KOPT-K1 (cell line): ENCODE measurements around the gene NMRAL1.

Source experiments
- H3K27ac ChIP-seq: fragments of 200-600 bp; sonication (generic); 2 replicates; pipeline ENCODE4 v1.5.1; 2016; ENCODE audit warnings: antibody characterized with exemption, mild to moderate bottlenecking, low read depth, low read length; ENCODE audit not compliant: poor library complexity, severe bottlenecking
- H3K36me3 ChIP-seq: fragments of 200-600 bp; sonication (generic); 2 replicates; pipeline ENCODE4 v1.5.1; 2017; ENCODE audit warnings: antibody characterized with exemption, mild to moderate bottlenecking, low read length, moderate library complexity; ENCODE audit not compliant: insufficient read depth
- H3K9me3 ChIP-seq: fragments of 200-600 bp; sonication (generic); 2 replicates; pipeline ENCODE4 v1.5.1; 2017; ENCODE audit warnings: antibody characterized with exemption, low read length, mild to moderate bottlenecking; ENCODE audit not compliant: insufficient read depth, poor library complexity, severe bottlenecking

Gene NMRAL1

GRCh38 chr16:4461250-4462085 is 13.0 kb downstream of the NMRAL1 start:
- Histone ChIP-seq H3K27ac (no peak overlapping the region), H3K36me3 (peaks cover 90% of the 10 kb centered on the region), H3K9me3 (no peaks in the 10 kb centered on the region)

GRCh38 chr16:4460936-4461249 is 13.5 kb downstream of the NMRAL1 start:
- Histone ChIP-seq H3K9me3 (no peaks in the 10 kb centered on the region), H3K27ac (no peak overlapping the region), H3K36me3 (peaks cover 96% of the 10 kb centered on the region)

GRCh38 chr16:4455951-4456350 is 18.5 kb downstream of the NMRAL1 start:
- Histone ChIP-seq H3K36me3 (peaks cover 98% of the 10 kb centered on the region), H3K9me3 (no peaks in the 10 kb centered on the region), H3K27ac (no peak overlapping the region)

GRCh38 chr16:4455081-4455480 is 19.3 kb downstream of the NMRAL1 start:
- Histone ChIP-seq H3K9me3 (no peaks in the 10 kb centered on the region), H3K27ac (no peak overlapping the region), H3K36me3 (peaks cover 100% of the 10 kb centered on the region)

GRCh38 chr16:4454623-4455022 is 19.8 kb downstream of the NMRAL1 start:
- Histone ChIP-seq H3K36me3 (peaks cover 100% of the 10 kb centered on the region), H3K9me3 (no peaks in the 10 kb centered on the region), H3K27ac (no peak overlapping the region)

GRCh38 chr16:4452674-4453073 is 21.8 kb downstream of the NMRAL1 start:
- no peak overlapping the region for H3K27ac ChIP-seq
- peaks cover 100% of the 10 kb centered on the region for H3K36me3 ChIP-seq
- H3K9me3 ChIP-seq, result no peaks in the 10 kb centered on the region

- Histone ChIP-seq H3K9me3 (no peaks in the 10 kb centered on the region), H3K36me3 (peaks cover 100% of the 10 kb centered on the region), H3K27ac (no peak overlapping the region)
Measured at GRCh38 chr16:4450931-4451519, 23.4 kb downstream of the NMRAL1 start.

- no peak overlapping the region for H3K27ac ChIP-seq
- peaks cover 100% of the 10 kb centered on the region for H3K36me3 ChIP-seq
Measured at GRCh38 chr16:4450430-4450829, 24.0 kb downstream of the NMRAL1 start.

GRCh38 chr16:4443986-4444385 is 30.4 kb downstream of the NMRAL1 start:
- no peaks in the 10 kb centered on the region for H3K9me3 ChIP-seq
- no peak overlapping the region for H3K27ac ChIP-seq
- peaks cover 99% of the 10 kb centered on the region for H3K36me3 ChIP-seq

More at GRCh38 chr16:4450430-4450829, 24.0 kb downstream of the NMRAL1 start:
- no peaks in the 10 kb centered on the region for H3K9me3 ChIP-seq

- H3K27ac ChIP-seq, result no peak overlapping the region
- H3K9me3 ChIP-seq, result no peaks in the 10 kb centered on the region
- peaks cover 99% of the 10 kb centered on the region for H3K36me3 ChIP-seq
Measured at GRCh38 chr16:4443271-4443670, 31.2 kb downstream of the NMRAL1 start.

GRCh38 chr16:4442371-4442770 is 32.1 kb downstream of the NMRAL1 start:
- no peaks in the 10 kb centered on the region for H3K9me3 ChIP-seq
- no peak overlapping the region for H3K27ac ChIP-seq
- H3K36me3 ChIP-seq, result peaks cover 99% of the 10 kb centered on the region

GRCh38 chr16:4437366-4437765 is 37.1 kb downstream of the NMRAL1 start:
- no peaks in the 10 kb centered on the region for H3K9me3 ChIP-seq
- H3K36me3 ChIP-seq, result peaks cover 97% of the 10 kb centered on the region
- no peak overlapping the region for H3K27ac ChIP-seq

GRCh38 chr16:4435337-4436067 is 38.9 kb downstream of the NMRAL1 start:
- Histone ChIP-seq H3K9me3 (no peaks in the 10 kb centered on the region), H3K36me3 (peaks cover 97% of the 10 kb centered on the region), H3K27ac (no peak overlapping the region)

GRCh38 chr16:4433914-4434787 is 40.3 kb downstream of the NMRAL1 start:
- peaks cover 96% of the 10 kb centered on the region for H3K36me3 ChIP-seq
- no peak overlapping the region for H3K27ac ChIP-seq
- no peaks in the 10 kb centered on the region for H3K9me3 ChIP-seq

GRCh38 chr16:4433228-4433627 is 41.2 kb downstream of the NMRAL1 start:
- peaks cover 94% of the 10 kb centered on the region for H3K36me3 ChIP-seq
- no peaks in the 10 kb centered on the region for H3K9me3 ChIP-seq
- no peak overlapping the region for H3K27ac ChIP-seq
